HEK293T (cell line): ENCODE measurements around the gene TSEN34.

ENCODE experiments used
- ARNT ChIP-seq: fragments of 450-650 bp; IDR thresholded peaks from 2 replicates; pipeline ENCODE4 v1.6.1; 2017; ENCODE audit warnings: mild to moderate bottlenecking
- BHLHE40 ChIP-seq: fragments of 450-650 bp; IDR thresholded peaks from 2 replicates; pipeline ENCODE4 v1.6.1; 2016; ENCODE audit warnings: mild to moderate bottlenecking, moderate library complexity, borderline replicate concordance
- NFRKB ChIP-seq: fragments of 450-650 bp; IDR thresholded peaks from 2 replicates; pipeline ENCODE4 v1.6.1; 2016; ENCODE audit warnings: mild to moderate bottlenecking, moderate library complexity
- SP1 ChIP-seq: fragments of 450-650 bp; IDR thresholded peaks from 2 replicates; pipeline ENCODE4 v1.6.1; 2017
- SUZ12 ChIP-seq: fragments of 450-650 bp; IDR thresholded peaks from 2 replicates; pipeline ENCODE4 v1.6.1; 2016; ENCODE audit warnings: mild to moderate bottlenecking

DNA sequence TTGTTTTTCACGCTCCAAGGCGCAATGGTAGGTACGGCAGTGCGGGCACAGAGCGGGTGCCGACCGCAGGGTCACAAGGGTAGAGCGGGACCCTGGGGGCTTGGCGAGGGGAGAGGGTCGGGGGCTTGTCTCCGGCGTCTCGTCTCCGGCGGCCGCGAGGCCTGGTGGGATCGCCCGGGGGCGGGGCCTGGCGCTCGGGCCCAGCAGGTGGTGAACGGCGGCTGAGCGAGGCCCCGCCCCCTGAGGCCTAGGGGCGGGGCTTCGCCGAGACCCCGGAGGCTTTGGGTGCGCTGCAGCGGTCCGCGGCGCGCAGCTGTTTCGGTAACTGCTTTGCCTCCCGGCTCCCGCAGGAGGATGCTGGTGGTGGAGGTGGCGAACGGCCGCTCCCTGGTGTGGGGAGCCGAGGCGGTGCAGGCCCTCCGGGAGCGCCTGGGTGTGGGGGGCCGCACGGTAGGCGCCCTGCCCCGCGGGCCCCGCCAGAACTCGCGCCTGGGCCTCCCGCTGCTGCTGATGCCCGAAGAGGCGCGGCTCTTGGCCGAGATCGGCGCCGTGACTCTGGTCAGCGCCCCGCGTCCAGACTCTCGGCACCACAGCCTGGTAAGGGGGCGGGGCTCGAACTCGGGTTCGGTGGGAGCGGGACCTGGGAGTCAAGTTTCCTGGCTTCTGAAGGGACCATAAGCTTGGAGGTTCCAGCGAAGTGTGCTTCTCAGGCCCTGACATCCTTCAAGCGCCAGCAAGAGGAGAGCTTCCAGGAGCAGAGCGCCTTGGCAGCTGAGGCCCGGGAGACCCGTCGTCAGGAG is at the start of gene TSEN34:
- TF ChIP-seq SUZ12 (no peak), NFRKB (no peak), ARNT (no peak), SP1 (no peak), BHLHE40 (no peak)
